HG03139 (cell line): ENCODE measurements around the gene CKAP4.

Experiments used
- ATAC-seq: cut with Tn5 transposase; IDR thresholded peaks from one replicate; pipeline ENCODE4 v1.9.1; 2021; ENCODE audit not compliant: unreplicated experiment

Gene CKAP4

GRCh38 chr12:106205208-106206069 is 42.4 kb downstream of the CKAP4 start:
- ATAC-seq, result no peak

DNA sequence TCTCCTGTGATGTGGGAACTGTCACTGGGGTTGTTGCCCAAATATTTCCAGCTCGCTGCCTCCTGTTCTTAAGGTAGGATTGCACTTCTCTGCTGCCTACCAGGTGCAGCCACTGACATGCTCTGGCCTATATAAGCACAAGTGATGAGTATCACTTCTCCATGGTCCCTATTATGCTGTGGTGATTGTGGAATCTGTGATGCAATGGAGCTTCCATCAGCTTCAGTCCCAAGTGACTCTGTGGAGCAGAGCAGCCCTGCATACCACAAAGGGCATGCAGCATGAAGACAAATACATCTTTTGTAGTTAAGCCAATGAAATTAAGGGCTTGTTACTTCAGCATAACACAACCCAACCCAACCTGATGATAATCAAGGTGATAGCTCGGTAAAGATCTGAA is 43.5 kb downstream of the CKAP4 start:
- ATAC-seq, result no peak

DNA sequence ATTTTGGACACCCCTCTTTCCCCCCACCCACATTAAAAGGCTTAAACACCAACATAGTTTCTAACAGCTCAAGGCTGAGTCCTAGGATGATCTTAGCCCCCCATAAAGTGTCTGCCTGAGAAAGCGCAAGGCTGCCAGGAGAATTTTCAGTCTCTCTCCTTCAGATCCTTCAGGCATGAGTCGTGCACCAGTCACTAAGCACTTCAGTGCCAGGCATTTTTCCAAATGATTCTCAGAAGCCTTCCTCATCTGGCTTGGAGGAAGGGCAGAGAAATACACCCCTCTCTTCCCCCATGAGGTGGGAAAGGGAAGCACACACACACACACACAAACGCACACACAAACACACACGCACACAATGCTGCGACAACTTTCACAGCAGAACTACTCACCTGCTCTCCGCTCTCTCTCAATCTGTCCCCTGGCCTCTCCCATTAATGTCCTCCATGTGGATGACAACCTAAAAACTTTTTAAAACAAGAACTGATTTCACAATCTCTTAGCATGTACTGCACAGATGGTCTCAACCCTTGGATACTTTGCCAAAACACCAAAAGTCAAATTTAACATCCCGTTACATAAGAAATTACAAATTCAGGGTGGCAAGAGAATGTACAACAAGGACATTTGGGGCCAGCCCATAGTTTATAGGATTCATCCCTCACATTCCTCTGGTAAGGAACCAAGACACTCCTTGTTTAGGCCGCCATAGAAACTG is 49.8 kb downstream of the CKAP4 start:
- ATAC-seq, result no peak

DNA sequence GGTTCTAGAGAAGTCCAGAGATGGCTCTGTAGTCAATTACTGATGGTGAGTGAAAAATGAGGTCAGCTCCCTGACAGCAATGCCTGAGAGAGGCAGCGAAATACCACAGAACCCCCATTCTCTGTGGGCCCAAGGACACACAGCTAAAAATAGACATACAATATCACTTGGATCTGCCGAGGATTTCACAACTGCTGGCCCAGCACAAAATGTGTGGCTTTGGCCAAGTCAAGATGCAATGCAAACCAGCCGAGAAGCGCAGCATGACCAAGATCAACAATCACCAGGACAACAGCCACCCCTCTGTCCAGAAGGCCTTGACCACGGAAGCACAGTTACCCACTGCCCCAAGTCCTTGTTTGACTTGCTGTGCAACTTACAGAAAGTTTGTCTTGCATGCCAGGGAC is 52.2 kb downstream of the CKAP4 start:
- no peak for ATAC-seq

- no peak for ATAC-seq
Measured at GRCh38 chr12:106194351-106194750, 53.5 kb downstream of the CKAP4 start.

GRCh38 chr12:106193394-106194215 is 54.2 kb downstream of the CKAP4 start:
- no peak for ATAC-seq

GRCh38 chr12:106192659-106193393 is 55.0 kb downstream of the CKAP4 start:
- no peak for ATAC-seq

GRCh38 chr12:106190581-106190980 is 57.2 kb downstream of the CKAP4 start:
- ATAC-seq, result no peak

DNA sequence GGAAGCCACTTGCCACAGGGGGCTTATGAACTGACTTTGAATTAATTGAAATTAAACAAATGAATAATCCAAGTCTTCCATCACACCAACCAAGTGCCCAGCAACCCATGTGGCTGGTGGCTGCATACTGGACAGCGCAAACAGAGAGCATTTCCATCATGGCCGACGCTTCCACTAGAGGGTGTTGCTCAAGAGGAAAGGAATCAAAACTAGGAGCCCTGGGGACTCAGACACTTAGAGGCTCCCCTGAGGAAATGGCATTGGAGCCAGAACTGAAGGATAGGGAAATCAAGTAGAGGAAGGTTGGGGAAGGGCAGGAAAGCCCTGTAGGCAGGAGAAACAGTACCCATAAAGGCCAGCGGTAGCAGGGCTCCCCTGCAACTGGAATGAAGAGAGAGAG is 58.5 kb downstream of the CKAP4 start:
- no peak for ATAC-seq

GRCh38 chr12:106188256-106188655 is 59.6 kb downstream of the CKAP4 start:
- ATAC-seq, result no peak
